HCT116 (cell line): ENCODE measurements around the gene HAPSTR1.

Source experiments
- CTCF ChIP-seq, 3 experiments: fragments of 200-600 bp in 1 of 3; sonication (generic) in 1 of 3; IDR thresholded peaks in 2 of 3; conservative IDR thresholded peaks in 1 of 3; 2 replicates each; pipeline ENCODE4 v1.5.1; 2012 to 2017; ENCODE audit warnings: low read depth in 2 of 3, low read length in 2 of 3, antibody characterized with exemption in 1 of 3, borderline replicate concordance in 1 of 3, control low read depth in 1 of 3, mild to moderate bottlenecking in 1 of 3, mixed read lengths in 1 of 3, mixed run types in 1 of 3, moderate library complexity in 1 of 3; ENCODE audit not compliant: insufficient read depth in 1 of 3
- POLR2A ChIP-seq: IDR thresholded peaks from 2 replicates; pipeline ENCODE4 v1.7.0; 2011; ENCODE audit warnings: borderline replicate concordance; ENCODE audit not compliant: insufficient read depth, insufficient read length; ENCODE audit errors: extremely low read depth
- POLR2AphosphoS5 ChIP-seq: IDR thresholded peaks from 2 replicates; pipeline ENCODE4 v1.6.1; 2011; ENCODE audit warnings: mild to moderate bottlenecking, low read depth, low read length, moderate library complexity
- SIN3A ChIP-seq: IDR thresholded peaks from 2 replicates; pipeline ENCODE4 v1.6.1; 2012; ENCODE audit warnings: low read depth
- ZBTB33 ChIP-seq: IDR thresholded peaks from 2 replicates; pipeline ENCODE4 v1.6.1; 2011; ENCODE audit warnings: mild to moderate bottlenecking, low read length, moderate library complexity; ENCODE audit not compliant: insufficient replicate concordance; ENCODE audit errors: extremely low read depth
- ZNF274 ChIP-seq: fragments of 200-500 bp; sonication (Bioruptor generic); IDR thresholded peaks from 2 replicates; pipeline ENCODE4 v1.6.1; 2014; ENCODE audit warnings: mild to moderate bottlenecking, low read depth, low read length, inconsistent platforms

- TF ChIP-seq CTCF (IDR thresholded peaks at IDR 0.05 in 2 of 3, conservative IDR thresholded peaks at IDR 0.05 in 1 of 3; ENCODE audit: borderline replicate concordance in 1 of 3, insufficient read depth in 1 of 3, low read depth in 2 of 3, low read length in 2 of 3) (no peak), ZNF274 (no peak), POLR2AphosphoS5 (no peak), ZBTB33 (no peak), POLR2A (no peak), SIN3A (no peak)
Measured at GRCh38 chr16:9055115-9055514, 36.3 kb upstream of the HAPSTR1 start.
